ENCODE data around the gene TRPM8.
"Not testable (repeated sequence)": the region's sequence is repeated elsewhere in the genome, so short reads cannot be mapped to it uniquely, and the experiment has no call there.

TRPM8 gene

GRCh38 chr2:233882353-233882752 is 34.8 kb upstream of the TRPM8 start:
- no peaks in the 10 kb centered on the region for H4K20me1 ChIP-seq (ENCODE audit: insufficient read depth, low read length)
- ATAC-seq (ENCODE audit: insufficient read depth, low read depth) (no peak), DNase-seq (no peak)
- H3K27ac ChIP-seq (ENCODE audit: low read length) = no peak overlapping the region
- H3K4me1 ChIP-seq (ENCODE audit: insufficient read depth, low read length) = no peaks in the 10 kb centered on the region
- H3K9ac ChIP-seq (ENCODE audit: low read depth, low read length) = no peak overlapping the region
- no peak overlapping the region for H2AFZ ChIP-seq (ENCODE audit: low read depth, low read length)
- no peaks in the 10 kb centered on the region for H3K79me2 ChIP-seq (ENCODE audit: insufficient read depth, low read length)
- no peak overlapping the region for H3K4me2 ChIP-seq (ENCODE audit: insufficient read depth, low read length)
- no peaks in the 10 kb centered on the region for H3K36me3 ChIP-seq (ENCODE audit: insufficient read depth, low read length)
- peaks cover 3% of the 10 kb centered on the region for H3K9me3 ChIP-seq (ENCODE audit: insufficient read depth, low read length, severe bottlenecking)
- TF ChIP-seq CTCF (IDR thresholded peaks at IDR 0.05; ENCODE audit: borderline replicate concordance, extremely low read depth, low read length, poor library complexity, severe bottlenecking) = no peak
- TF ChIP-seq EZH2 (IDR thresholded peaks at IDR 0.05; ENCODE audit: borderline replicate concordance, low read depth, low read length, severe bottlenecking) = no peak
- no peak overlapping the region for H3K4me3 ChIP-seq (ENCODE audit: low read depth in 1 of 2, low read length in 2 of 2)
- peaks cover under 1% of the 10 kb centered on the region for H3K27me3 ChIP-seq (ENCODE audit: insufficient read depth, low read length, poor library complexity)

- ATAC-seq (ENCODE audit: insufficient read depth, low read depth) = no peak
- H3K4me2 ChIP-seq (ENCODE audit: insufficient read depth, low read length) = no peak overlapping the region
- H3K27ac ChIP-seq (ENCODE audit: low read length) = no peak overlapping the region
- no peaks in the 10 kb centered on the region for H3K9me3 ChIP-seq (ENCODE audit: insufficient read depth, low read length, severe bottlenecking)
- no peak overlapping the region for H2AFZ ChIP-seq (ENCODE audit: low read depth, low read length)
- H3K27me3 ChIP-seq (ENCODE audit: insufficient read depth, low read length, poor library complexity) = peaks cover 12% of the 10 kb centered on the region
- H3K4me3 ChIP-seq (ENCODE audit: low read depth in 1 of 2, low read length in 2 of 2) = no peak overlapping the region
- no peaks in the 10 kb centered on the region for H3K79me2 ChIP-seq (ENCODE audit: insufficient read depth, low read length)
- H3K9ac ChIP-seq (ENCODE audit: low read depth, low read length) = no peak overlapping the region
- TF ChIP-seq CTCF (IDR thresholded peaks at IDR 0.05; ENCODE audit: borderline replicate concordance, extremely low read depth, low read length, poor library complexity, severe bottlenecking) (no peak), EZH2 (IDR thresholded peaks at IDR 0.05; ENCODE audit: borderline replicate concordance, low read depth, low read length, severe bottlenecking) (no peak)
- H3K4me1 ChIP-seq (ENCODE audit: insufficient read depth, low read length) = no peaks in the 10 kb centered on the region
- no peaks in the 10 kb centered on the region for H4K20me1 ChIP-seq (ENCODE audit: insufficient read depth, low read length)
- DNase-seq = no peak
- H3K36me3 ChIP-seq (ENCODE audit: insufficient read depth, low read length) = no peaks in the 10 kb centered on the region
Observed at GRCh38 chr2:233892793-233893192, 24.4 kb upstream of the TRPM8 start.

- peaks cover 15% of the 10 kb centered on the region for H3K27me3 ChIP-seq (ENCODE audit: insufficient read depth, low read length, poor library complexity)
- not testable (repeated sequence) for H3K36me3 ChIP-seq (ENCODE audit: insufficient read depth, low read length); DNase-seq; H3K79me2 ChIP-seq (ENCODE audit: insufficient read depth, low read length); ATAC-seq (ENCODE audit: insufficient read depth, low read depth); H3K4me1 ChIP-seq (ENCODE audit: insufficient read depth, low read length); H3K4me3 ChIP-seq (ENCODE audit: low read depth in 1 of 2, low read length in 2 of 2); H3K27ac ChIP-seq (ENCODE audit: low read length); H3K9me3 ChIP-seq (ENCODE audit: insufficient read depth, low read length, severe bottlenecking); H4K20me1 ChIP-seq (ENCODE audit: insufficient read depth, low read length); H3K9ac ChIP-seq (ENCODE audit: low read depth, low read length); H2AFZ ChIP-seq (ENCODE audit: low read depth, low read length); H3K4me2 ChIP-seq (ENCODE audit: insufficient read depth, low read length)
Observed at GRCh38 chr2:233896253-233896652, 20.9 kb upstream of the TRPM8 start.

- TF ChIP-seq CTCF (IDR thresholded peaks at IDR 0.05; ENCODE audit: borderline replicate concordance, extremely low read depth, low read length, poor library complexity, severe bottlenecking) = no peak
- TF ChIP-seq EZH2 (IDR thresholded peaks at IDR 0.05; ENCODE audit: borderline replicate concordance, low read depth, low read length, severe bottlenecking) = no peak
- H3K27me3 ChIP-seq (ENCODE audit: insufficient read depth, low read length, poor library complexity) = peaks cover 3% of the 10 kb centered on the region
- no peaks in the 10 kb centered on the region for H3K79me2 ChIP-seq (ENCODE audit: insufficient read depth, low read length)
- H3K27ac ChIP-seq (ENCODE audit: low read length) = no peak overlapping the region
- DNase-seq (no peak), ATAC-seq (ENCODE audit: insufficient read depth, low read depth) (no peak)
- H2AFZ ChIP-seq (ENCODE audit: low read depth, low read length) = no peak overlapping the region
- no peak overlapping the region for H3K4me2 ChIP-seq (ENCODE audit: insufficient read depth, low read length)
- no peak overlapping the region for H3K9ac ChIP-seq (ENCODE audit: low read depth, low read length)
- H3K4me3 ChIP-seq (ENCODE audit: low read depth in 1 of 2, low read length in 2 of 2) = no peak overlapping the region
- H3K36me3 ChIP-seq (ENCODE audit: insufficient read depth, low read length) = no peaks in the 10 kb centered on the region
- H4K20me1 ChIP-seq (ENCODE audit: insufficient read depth, low read length) = no peaks in the 10 kb centered on the region
- no peaks in the 10 kb centered on the region for H3K4me1 ChIP-seq (ENCODE audit: insufficient read depth, low read length)
- H3K9me3 ChIP-seq (ENCODE audit: insufficient read depth, low read length, severe bottlenecking) = no peaks in the 10 kb centered on the region
Observed at GRCh38 chr2:233901367-233901766, 15.8 kb upstream of the TRPM8 start.

Measured in DND-41 (cell line).